ENCODE results near the gene ADPRS. TPM values are rescaled to one million over a fixed set of nuclear protein-coding genes. Genes with fewer than 3 reads are reported as not detected.

The ADPRS gene
- total RNA-seq, 1 experiment from 2014 or later: 83.0 TPM

GRCh38 chr1:36083635-36084496 is 4.8 kb upstream of the ADPRS start, which contains the start of gene TEKT2:
Gene TEKT2 (plus strand): TSS chr1:36084094. CDS start chr1:36084922, 828 bp downstream.
- POLR2A ChIA-PET (ENCODE audit: unreplicated experiment): no interaction called here
- H3K4me3 ChIP-seq (ENCODE audit: low read length): no peak within 1 kb of the TSS
- BruUV-seq (replicated peaks): no TSS peak
- no peak within 1 kb of the TSS for H3K4me2 ChIP-seq (ENCODE audit: low read length)
- no peaks in the 10 kb centered on the region for H3K36me3 ChIP-seq (ENCODE audit: low read depth, low read length)
- H3K9ac ChIP-seq (ENCODE audit: low read length): no peak within 1 kb of the TSS
- ATAC-seq (no peak), DNase-seq (no peak)
- intact Hi-C loops (cut with micrococcal nuclease): loop anchor here (10.0 kb wide), 1 partner anchor 149 kb away; the partner anchor contains the start of gene AGO3
- H2AFZ ChIP-seq (ENCODE audit: low read length): peak within 1 kb of the TSS; percentile 22; the same call in 1 of the 2 replicates
- no peaks in the 10 kb centered on the region for H4K20me1 ChIP-seq (ENCODE audit: low read length)
- no peaks in the 10 kb centered on the region for H3F3A ChIP-seq (ENCODE audit: low read length, unreplicated experiment)
- no peaks in the 10 kb centered on the region for H3K9me3 ChIP-seq (ENCODE audit: low read length)
- H3K9me2 ChIP-seq (replicated peaks; ENCODE audit: low read length): no peaks in the 10 kb centered on the region
- H3K4me1 ChIP-seq (ENCODE audit: insufficient read depth, low read length): 0 out of 2 replicates have a peak, but pooled peaks cover 4% of the 10 kb centered on the region
- H3K79me2 ChIP-seq (ENCODE audit: low read length): peaks cover 1% of the 10 kb centered on the region
- H3K27me3 ChIP-seq (ENCODE audit: low read length): no peaks in the 10 kb centered on the region
- no peak within 1 kb of the TSS for H3K27ac ChIP-seq (ENCODE audit: low read length)
- CTCF ChIA-PET: interaction anchor here (0.5 kb wide), 1 partner anchor 152 kb away, joined by 3 read pairs; no protein-coding TSS in a partner anchor
- TF ChIP-seq EZH2phosphoT487 (IDR thresholded peaks at IDR 0.05; ENCODE audit: borderline replicate concordance, low read length) (no peak), EZH2 (IDR thresholded peaks at IDR 0.05; ENCODE audit: low read length, unreplicated experiment) (no peak)
- TF ChIP-seq, protein P1, sequence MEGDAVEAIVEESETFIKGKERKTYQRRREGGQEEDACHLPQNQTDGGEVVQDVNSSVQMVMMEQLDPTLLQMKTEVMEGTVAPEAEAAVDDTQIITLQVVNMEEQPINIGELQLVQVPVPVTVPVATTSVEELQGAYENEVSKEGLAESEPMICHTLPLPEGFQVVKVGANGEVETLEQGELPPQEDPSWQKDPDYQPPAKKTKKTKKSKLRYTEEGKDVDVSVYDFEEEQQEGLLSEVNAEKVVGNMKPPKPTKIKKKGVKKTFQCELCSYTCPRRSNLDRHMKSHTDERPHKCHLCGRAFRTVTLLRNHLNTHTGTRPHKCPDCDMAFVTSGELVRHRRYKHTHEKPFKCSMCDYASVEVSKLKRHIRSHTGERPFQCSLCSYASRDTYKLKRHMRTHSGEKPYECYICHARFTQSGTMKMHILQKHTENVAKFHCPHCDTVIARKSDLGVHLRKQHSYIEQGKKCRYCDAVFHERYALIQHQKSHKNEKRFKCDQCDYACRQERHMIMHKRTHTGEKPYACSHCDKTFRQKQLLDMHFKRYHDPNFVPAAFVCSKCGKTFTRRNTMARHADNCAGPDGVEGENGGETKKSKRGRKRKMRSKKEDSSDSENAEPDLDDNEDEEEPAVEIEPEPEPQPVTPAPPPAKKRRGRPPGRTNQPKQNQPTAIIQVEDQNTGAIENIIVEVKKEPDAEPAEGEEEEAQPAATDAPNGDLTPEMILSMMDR (conservative IDR thresholded peaks at IDR 0.05; ENCODE audit: low read depth, low read length): no peak

GRCh38 chr1:36084497-36085115 is 4.1 kb upstream of the ADPRS start:
- Histone ChIP-seq H2AFZ (ENCODE audit: low read length) (peak overlapping the region; percentile 22; the same call in 1 of the 2 replicates), H3K9ac (ENCODE audit: low read length) (no peak overlapping the region), H3K27ac (ENCODE audit: low read length) (no peak overlapping the region), H3F3A (ENCODE audit: low read length, unreplicated experiment) (no peaks in the 10 kb centered on the region), H3K4me2 (ENCODE audit: low read length) (no peak overlapping the region), H3K4me3 (ENCODE audit: low read length) (no peak overlapping the region), H3K79me2 (ENCODE audit: low read length) (peaks cover 9% of the 10 kb centered on the region), H3K9me2 (replicated peaks; ENCODE audit: low read length) (no peaks in the 10 kb centered on the region), H3K27me3 (ENCODE audit: low read length) (no peaks in the 10 kb centered on the region), H4K20me1 (ENCODE audit: low read length) (no peaks in the 10 kb centered on the region), H3K4me1 (ENCODE audit: insufficient read depth, low read length) (peaks cover 5% of the 10 kb centered on the region; the same call in 1 of the 2 replicates), H3K9me3 (ENCODE audit: low read length) (no peaks in the 10 kb centered on the region), H3K36me3 (ENCODE audit: low read depth, low read length) (no peaks in the 10 kb centered on the region)
- ChIA-PET CTCF (no interaction called here), POLR2A (ENCODE audit: unreplicated experiment) (no interaction called here)
- intact Hi-C loops (cut with micrococcal nuclease): loop anchor here (5.0 to 10.0 kb wide), 2 partner anchors 150 to 227 kb away; partner anchors contain the start of gene AGO3
- BruUV-seq (replicated peaks): no TSS peak
- ATAC-seq: no peak
- no peak for TF ChIP-seq EZH2 (IDR thresholded peaks at IDR 0.05; ENCODE audit: low read length, unreplicated experiment)
- TF ChIP-seq EZH2phosphoT487 (IDR thresholded peaks at IDR 0.05; ENCODE audit: borderline replicate concordance, low read length): no peak
- TF ChIP-seq, protein P1 (conservative IDR thresholded peaks at IDR 0.05; ENCODE audit: low read depth, low read length): no peak
- DNase-seq: no peak

Data from PC-3 (cell line).